HepG2 (cell line): ENCODE results near the gene METTL15. TPM values are rescaled to one million over a fixed set of nuclear protein-coding genes. Genes with fewer than 3 reads are reported as not detected.

Experiments used
- ATAC-seq: fragments of 200-7000 bp; cut with Tn5 transposase; 3 replicates; pipeline ENCODE4 v1.9.1; 2020; ENCODE audit warnings: mild to moderate bottlenecking, moderate library complexity
- BruUV-seq: library from RNA; stranded (reverse); fragments of 400-500 nt; replicated peaks from 2 replicates; lab custom pipeline; 2021; lab: Mats Ljungman, UMichigan
- CTCF ChIA-PET: fragments of 300-600 bp; formaldehyde crosslinking; extraction: SDS; loops from one replicate; lab custom pipeline; 2021; ENCODE audit warnings: low total read pairs, inconsistent platforms, low intra/inter-chr PET ratio; lab: Yijun Ruan, JAX
- POLR2A ChIA-PET: fragments of 350-600 bp; sonication (Branson Sonifier 250); formaldehyde crosslinking; loops from one replicate; lab custom pipeline; 2020; ENCODE audit warnings: antibody characterized with exemption, inconsistent platforms; lab: Yijun Ruan, JAX
- DNase-seq: peaks from one replicate; pipeline ENCODE4 v3.0.0-alpha.2; 2015; ENCODE audit warnings: low spot score
- FAIRE-seq: peaks from 3 replicates; lab custom pipeline; 2011; peaks lifted over from hg19 to GRCh38; lab: Jason Lieb, UNC
- H2AFZ ChIP-seq: one replicate; pipeline ENCODE4 v1.6.1; 2011; ENCODE audit warnings: low read length, inconsistent platforms
- H3K27ac ChIP-seq: fragments of 300-600 bp; 3 replicates; pipeline ENCODE4 v1.8.0; 2011; ENCODE audit warnings: mixed run types, mild to moderate bottlenecking, mixed read lengths, low read length, inconsistent platforms; ENCODE audit not compliant: insufficient read depth; ENCODE audit errors: extremely low read length
- H3K27me3 ChIP-seq, 2 experiments: fragments of 200-600 bp in 1 of 2; 2 replicates in 1 of 2; 3 replicates in 1 of 2; pipeline versions ENCODE4 v1.6.0 to v1.8.0; 2011; ENCODE audit warnings: low read length in 2 of 2, mild to moderate bottlenecking in 2 of 2, moderate library complexity in 2 of 2, inconsistent platforms in 1 of 2; ENCODE audit not compliant: insufficient read depth in 2 of 2, control insufficient read depth in 1 of 2
- H3K36me3 ChIP-seq, 2 experiments: fragments of 200-600 bp in 1 of 2; replicated peaks in 1 of 2; 2 replicates in 1 of 2; 3 replicates in 1 of 2; pipeline versions ENCODE4 v1.5.1 to v1.8.0; 2011; ENCODE audit warnings: low read length in 2 of 2, inconsistent platforms in 1 of 2; ENCODE audit not compliant: insufficient read depth in 2 of 2, control insufficient read depth in 1 of 2
- H3K4me1 ChIP-seq: 2 replicates; pipeline ENCODE4 v1.5.1; 2012; ENCODE audit warnings: low read length, inconsistent platforms; ENCODE audit not compliant: insufficient read depth
- H3K4me2 ChIP-seq: 2 replicates; pipeline ENCODE4 v1.6.0; 2011; ENCODE audit warnings: low read depth, low read length, inconsistent platforms
- H3K4me3 ChIP-seq, 3 experiments: fragments of 200-600 bp in 1 of 3; sonication (generic), shearing (Covaris generic) in 1 of 3; replicated peaks in 1 of 3; 2 replicates each; pipeline ENCODE4 v1.5.1; 2011 to 2016; ENCODE audit warnings: low read length in 3 of 3, inconsistent platforms in 2 of 3, low read depth in 2 of 3, mild to moderate bottlenecking in 2 of 3, control low read depth in 1 of 3, mixed read lengths in 1 of 3; ENCODE audit not compliant: insufficient read depth in 1 of 3
- H3K79me2 ChIP-seq: one replicate; pipeline ENCODE4 v1.6.1; 2011; ENCODE audit warnings: low read length, inconsistent platforms; ENCODE audit not compliant: insufficient read depth
- H3K9ac ChIP-seq: 2 replicates; pipeline ENCODE4 v1.6.0; 2011; ENCODE audit warnings: mild to moderate bottlenecking, low read depth, low read length, inconsistent platforms; ENCODE audit not compliant: insufficient read depth
- H3K9me3 ChIP-seq: 2 replicates; pipeline ENCODE4 v1.5.1; 2012; ENCODE audit warnings: mild to moderate bottlenecking, low read length
- H4K20me1 ChIP-seq: 2 replicates; pipeline ENCODE4 v1.6.0; 2011; ENCODE audit warnings: inconsistent platforms, mild to moderate bottlenecking, low read length, moderate library complexity; ENCODE audit not compliant: insufficient read depth
- MTF2 ChIP-seq: sonication (generic); formaldehyde crosslinking; IDR thresholded peaks from 2 replicates; pipeline ENCODE4 v1.5.0; 2020; ENCODE audit warnings: missing genetic modification reagents, borderline replicate concordance
- SMAD1 ChIP-seq: sonication (generic); formaldehyde crosslinking; IDR thresholded peaks from 2 replicates; pipeline ENCODE4 v1.4.0; 2020; ENCODE audit warnings: missing genetic modification reagents, low read depth, mild to moderate bottlenecking, borderline replicate concordance
- SNAPC2 ChIP-seq: sonication (generic); formaldehyde crosslinking; IDR thresholded peaks from 2 replicates; pipeline ENCODE4 v1.8.1; 2022; ENCODE audit warnings: mild to moderate bottlenecking, missing genetic modification reagents
- ZNF121 ChIP-seq: sonication (generic); formaldehyde crosslinking; IDR thresholded peaks from 2 replicates; pipeline ENCODE4 v1.5.0; 2020; ENCODE audit warnings: mild to moderate bottlenecking, missing genetic modification reagents
- ZNF672 ChIP-seq: sonication (generic); formaldehyde crosslinking; IDR thresholded peaks from 2 replicates; pipeline ENCODE4 v1.8.1; 2022; ENCODE audit warnings: missing genetic modification reagents
- WGBS: methylation state at CpG from one replicate; pipeline ENCODE4 v1.1.6; 2017; ENCODE audit warnings: low lambda C conversion rate; 5-methylcytosine and 5-hydroxymethylcytosine counted together
- in situ Hi-C: cut with HindIII; loops from 2 replicates; pipeline ENCODE4 v1.10.0; 2017; ENCODE audit warnings: low pct_unique_long_range_greater_than_20kb; ENCODE audit not compliant: extremely low pct_ligation_motif_present
- intact Hi-C: fragments of 100-400 bp; cut with micrococcal nuclease; formaldehyde crosslinking; loops from one replicate; pipeline ENCODE4 v1.10.0; 2022; ENCODE audit not compliant: unreplicated experiment
- polyA plus RNA-seq, 8 experiments: library from polyadenylated mRNA; depleted of rRNA in 3 of 8; stranded (reverse) in 7 of 8; unstranded in 1 of 8; fragments of >200 nt; fragmentation: Illumina TruSeq in 4 of 8; extraction: Trizol in 4 of 8; gene quantifications; 2 replicates each; pipeline versions ENCODE4 v1.2.1 to v1.2.3, GENCODE V29; 2011 to 2016; ENCODE audit warnings: low read depth in 4 of 8, missing spikeins in 1 of 8, mixed read lengths in 1 of 8; ENCODE audit not compliant: insufficient read depth in 1 of 8
- total RNA-seq, 5 experiments: library from RNA; depleted of rRNA; stranded (reverse); fragments of >200 nt; fragmentation: Illumina TruSeq; extraction: Trizol; gene quantifications; 2 replicates each; pipeline ENCODE4 v1.2.3, GENCODE V29; 2016; ENCODE audit warnings: low read depth in 1 of 5
- TF ChIP-seq, protein P1 (sequence below): sonication (generic); formaldehyde crosslinking; IDR thresholded peaks from 2 replicates; pipeline ENCODE4 v1.9.0; 2021; ENCODE audit warnings: missing genetic modification reagents, mild to moderate bottlenecking, borderline replicate concordance

METTL15 gene
- total and polyA plus RNA-seq, 2 of the 13 experiments (the other 11 are each of a cell fraction or from before 2014, with no cell fraction given), result 6.5 to 14.0 TPM

- TF ChIP-seq SMAD1 (CRISPR knock-in tag) (no peak), SNAPC2 (CRISPR knock-in tag) (no peak), ZNF121 (CRISPR knock-in tag) (no peak)
- TF ChIP-seq, all 625 proteins: peak for 0
These were observed 231.3 kb downstream of the METTL15 start (continued) for GRCh38 chr11:28339488-28339887.

DNA sequence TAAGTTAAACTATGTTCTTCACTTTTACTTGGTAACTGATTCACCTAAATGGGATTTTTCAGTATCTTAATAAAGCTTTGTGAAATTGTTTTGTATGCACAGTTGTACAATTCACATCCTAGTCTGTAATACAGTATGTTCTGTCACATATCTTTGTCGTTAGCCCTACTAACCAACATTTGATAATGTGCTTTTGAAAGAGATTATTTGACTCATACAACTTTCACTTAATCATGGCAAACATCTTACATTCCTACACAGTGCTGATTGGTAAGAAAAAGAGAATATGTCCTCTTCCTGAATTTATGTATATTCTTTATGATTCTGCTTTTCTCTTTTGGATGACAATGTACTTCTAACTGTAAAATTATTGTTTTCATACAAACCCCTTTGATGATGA, 234.5 kb downstream of the METTL15 start:
- TF ChIP-seq, protein P1, sequence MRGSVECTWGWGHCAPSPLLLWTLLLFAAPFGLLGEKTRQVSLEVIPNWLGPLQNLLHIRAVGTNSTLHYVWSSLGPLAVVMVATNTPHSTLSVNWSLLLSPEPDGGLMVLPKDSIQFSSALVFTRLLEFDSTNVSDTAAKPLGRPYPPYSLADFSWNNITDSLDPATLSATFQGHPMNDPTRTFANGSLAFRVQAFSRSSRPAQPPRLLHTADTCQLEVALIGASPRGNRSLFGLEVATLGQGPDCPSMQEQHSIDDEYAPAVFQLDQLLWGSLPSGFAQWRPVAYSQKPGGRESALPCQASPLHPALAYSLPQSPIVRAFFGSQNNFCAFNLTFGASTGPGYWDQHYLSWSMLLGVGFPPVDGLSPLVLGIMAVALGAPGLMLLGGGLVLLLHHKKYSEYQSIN (CRISPR knock-in tag), result no peak
- no peak for TF ChIP-seq ZNF672
- no peak for TF ChIP-seq MTF2 (CRISPR knock-in tag)
- TF ChIP-seq, all 625 proteins: peak for 0
- ChIA-PET CTCF (no interaction called here), POLR2A (no interaction called here)
- WGBS, result 93% methylated on average over 1 of the region's 1 CpG
- ATAC-seq, result no peak
- Histone ChIP-seq H2AFZ (no peak overlapping the region), H4K20me1 (no peaks in the 10 kb centered on the region), H3K27me3 (no peaks in the 10 kb centered on the region), H3K4me2 (no peak overlapping the region), H3K27ac (no peak overlapping the region), H3K36me3 (no peaks in the 10 kb centered on the region), H3K79me2 (no peaks in the 10 kb centered on the region), H3K9me3 (peaks cover 14% of the 10 kb centered on the region), H3K4me3 (no peak overlapping the region), H3K9ac (no peak overlapping the region), H3K4me1 (peaks cover 16% of the 10 kb centered on the region)
- DNase-seq, result no peak
- intact Hi-C loops, result no loop called here
- no peak for FAIRE-seq
- no TSS peak for BruUV-seq
- in situ Hi-C loops, result no loop called here
